A673 (cell line): ENCODE measurements around the gene ARHGAP24. TPM values are rescaled to one million over a fixed set of nuclear protein-coding genes. Genes with fewer than 3 reads are reported as not detected.
A peak's percentile ranks its signal among the peaks of the same experiment; 100 is the strongest.

Experiments
- Bru-seq: library from RNA; stranded (reverse); fragments of 400-500 nt; gene quantifications from one replicate; lab custom pipeline; 2021; lab: Mats Ljungman, UMichigan
- BruChase-seq, 2 experiments: library from RNA; stranded (reverse); fragments of 400-500 nt; gene quantifications; one replicate each; lab custom pipeline; 2021; lab: Mats Ljungman, UMichigan
- BruUV-seq: library from RNA; stranded (reverse); fragments of 400-500 nt; replicated peaks from 2 replicates; lab custom pipeline; 2021; lab: Mats Ljungman, UMichigan
- CTCF ChIA-PET: fragments of 300-600 bp; sonication (Branson Sonifier 250); formaldehyde crosslinking; loops from one replicate; lab custom pipeline; 2022; ENCODE audit warnings: antibody characterized with exemption; lab: Charles Lee
- POLR2A ChIA-PET: fragments of 300-600 bp; sonication (Branson Sonifier 250); formaldehyde crosslinking; loops from one replicate; lab custom pipeline; 2022; ENCODE audit warnings: antibody characterized with exemption; ENCODE audit not compliant: low non-redundant PET; lab: Charles Lee
- DNase-seq: peaks from one replicate; pipeline ENCODE4 v3.0.0-alpha.2; 2015; ENCODE audit warnings: low spot score
- H3K27ac ChIP-seq: fragments of 200-600 bp; sonication (generic); 2 replicates; pipeline ENCODE4 v1.5.1; 2016; ENCODE audit warnings: mixed run types, low read depth, mild to moderate bottlenecking, mixed read lengths, antibody characterized with exemption, low read length; ENCODE audit not compliant: poor library complexity, severe bottlenecking
- H3K27me3 ChIP-seq: fragments of 200-600 bp; sonication (generic); replicated peaks from 2 replicates; pipeline ENCODE4 v1.6.1; 2017; ENCODE audit warnings: mixed run types, low read depth, mild to moderate bottlenecking, mixed read lengths, antibody characterized with exemption, low read length; ENCODE audit not compliant: insufficient read depth, poor library complexity
- H3K36me3 ChIP-seq: fragments of 200-600 bp; sonication (generic); 2 replicates; pipeline ENCODE4 v1.6.1; 2016; ENCODE audit warnings: mixed run types, mild to moderate bottlenecking, mixed read lengths, antibody characterized with exemption, low read length; ENCODE audit not compliant: insufficient read depth, poor library complexity, severe bottlenecking
- H3K4me1 ChIP-seq: fragments of 200-600 bp; sonication (generic); 2 replicates; pipeline ENCODE4 v1.6.1; 2017; ENCODE audit warnings: mixed run types, mild to moderate bottlenecking, mixed read lengths, antibody characterized with exemption, low read length; ENCODE audit not compliant: insufficient read depth, poor library complexity, severe bottlenecking
- H3K4me3 ChIP-seq: fragments of 200-600 bp; sonication (generic); 2 replicates; pipeline ENCODE4 v1.5.1; 2016; ENCODE audit warnings: low read depth, mixed run types, mild to moderate bottlenecking, mixed read lengths, low read length; ENCODE audit not compliant: poor library complexity, severe bottlenecking
- H3K9me3 ChIP-seq: fragments of 200-600 bp; sonication (generic); 2 replicates; pipeline ENCODE4 v1.6.1; 2016; ENCODE audit warnings: mixed run types, low read depth, mild to moderate bottlenecking, mixed read lengths, antibody characterized with exemption, low read length; ENCODE audit not compliant: poor library complexity, severe bottlenecking
- CTCF ChIP-seq: fragments of 300-800, 200-600 bp; sonication (generic); conservative IDR thresholded peaks from 2 replicates; pipeline ENCODE4 v1.5.1; 2017; ENCODE audit warnings: low read depth, mild to moderate bottlenecking, antibody characterized with exemption, low read length, moderate library complexity, mixed read lengths
- EZH2 ChIP-seq: fragments of 200-600 bp; sonication (generic); IDR thresholded peaks from 2 replicates; pipeline ENCODE4 v1.6.1; 2017; ENCODE audit warnings: borderline replicate concordance, low read depth, mild to moderate bottlenecking, mixed read lengths, antibody characterized with exemption, low read length; ENCODE audit not compliant: poor library complexity, severe bottlenecking
- intact Hi-C: fragments of 100-400 bp; cut with micrococcal nuclease; formaldehyde crosslinking; loops from one replicate; pipeline ENCODE4 v1.10.0; 2022; ENCODE audit not compliant: unreplicated experiment
- long read RNA-seq: library from polyadenylated mRNA; stranded (forward); transcript quantifications from one replicate; pipeline ENCODE4 v2.0.0, GENCODE V29; 2022
- total RNA-seq: library from RNA; stranded (reverse); gene quantifications from 2 replicates; pipeline ENCODE4 v1.2.3, GENCODE V29; 2021

ARHGAP24 gene
- 4.4 and 5.8 TPM in 2 replicates for total RNA-seq
- Bru-seq, nascent RNA, result percentile 50 among the genes with signal in this experiment
- percentile 42 among the genes with signal in this experiment for BruChase-seq, experiment 1, labeled RNA remaining after a 2-hour chase
- BruChase-seq, experiment 2, labeled RNA remaining after a 6-hour chase, result percentile 36 among the genes with signal in this experiment
- long read RNA-seq, result 0 reads

- peak within 1 kb of the TSS; percentile 47 for H3K27ac ChIP-seq
- H3K9me3 ChIP-seq, result no peaks in the 10 kb centered on the region
- BruUV-seq, result no TSS peak
- peak; percentile 92 for DNase-seq
- H3K4me1 ChIP-seq, result no peaks in the 10 kb centered on the region
- no peaks in the 10 kb centered on the region for H3K27me3 ChIP-seq
- ChIA-PET CTCF (interaction anchor here (0.7 to 1.6 kb wide), 2 partner anchors 106 to 272 kb away, joined by 4 read pairs; no protein-coding TSS in a partner anchor), POLR2A (interaction anchor here (0.6 kb wide), 1 partner anchor 75 kb away, joined by 3 read pairs; no protein-coding TSS in a partner anchor)
- H3K36me3 ChIP-seq, result no peaks in the 10 kb centered on the region
- TF ChIP-seq EZH2 (no peak), CTCF (peak; percentile 13; the same call in 1 of the 2 replicates)
- intact Hi-C loops, result no loop called here
- H3K4me3 ChIP-seq, result peak within 1 kb of the TSS; percentile 60
Measured at GRCh38 chr4:85474818-85475630, at the start of gene ARHGAP24. TSS of gene ARHGAP24 (plus strand) at chr4:85475150.

GRCh38 chr4:85426366-85426765, 48.6 kb upstream of the ARHGAP24 start:
- CTCF ChIA-PET, result no interaction called here

GRCh38 chr4:85427123-85427522, 47.8 kb upstream of the ARHGAP24 start:
- intact Hi-C loops, result no loop called here
- H3K36me3 ChIP-seq, result no peaks in the 10 kb centered on the region
- H3K4me1 ChIP-seq, result no peaks in the 10 kb centered on the region
- H3K27me3 ChIP-seq, result no peaks in the 10 kb centered on the region
- H3K4me3 ChIP-seq, result no peak overlapping the region
- H3K27ac ChIP-seq, result no peak overlapping the region
- H3K9me3 ChIP-seq, result no peaks in the 10 kb centered on the region
- ChIA-PET CTCF (no interaction called here), POLR2A (no interaction called here)
- BruUV-seq, result no TSS peak
- TF ChIP-seq EZH2 (no peak), CTCF (no peak)
- DNase-seq, result no peak

More at GRCh38 chr4:85426366-85426765, 48.6 kb upstream of the ARHGAP24 start:
- POLR2A ChIA-PET, result no interaction called here
- TF ChIP-seq EZH2 (no peak), CTCF (no peak)
- no TSS peak for BruUV-seq
- intact Hi-C loops, result no loop called here
- H3K27me3 ChIP-seq, result no peaks in the 10 kb centered on the region
- no peaks in the 10 kb centered on the region for H3K9me3 ChIP-seq
- H3K4me1 ChIP-seq, result no peaks in the 10 kb centered on the region
- no peak for DNase-seq
- H3K36me3 ChIP-seq, result no peaks in the 10 kb centered on the region
- no peak overlapping the region for H3K4me3 ChIP-seq
- no peak overlapping the region for H3K27ac ChIP-seq
